Activated CD8-positive, alpha-beta memory T cell treated with anti-CD3 and anti-CD28 coated beads for 48 hours (primary cell): ENCODE data around the gene LOXHD1.

Experiments
- DNase-seq, 3 experiments: peaks; one replicate each; pipeline ENCODE4 v3.0.0-alpha.2; 2020; ENCODE audit warnings: low read depth in 2 of 3, low spot score in 2 of 3

LOXHD1 gene, protein sequence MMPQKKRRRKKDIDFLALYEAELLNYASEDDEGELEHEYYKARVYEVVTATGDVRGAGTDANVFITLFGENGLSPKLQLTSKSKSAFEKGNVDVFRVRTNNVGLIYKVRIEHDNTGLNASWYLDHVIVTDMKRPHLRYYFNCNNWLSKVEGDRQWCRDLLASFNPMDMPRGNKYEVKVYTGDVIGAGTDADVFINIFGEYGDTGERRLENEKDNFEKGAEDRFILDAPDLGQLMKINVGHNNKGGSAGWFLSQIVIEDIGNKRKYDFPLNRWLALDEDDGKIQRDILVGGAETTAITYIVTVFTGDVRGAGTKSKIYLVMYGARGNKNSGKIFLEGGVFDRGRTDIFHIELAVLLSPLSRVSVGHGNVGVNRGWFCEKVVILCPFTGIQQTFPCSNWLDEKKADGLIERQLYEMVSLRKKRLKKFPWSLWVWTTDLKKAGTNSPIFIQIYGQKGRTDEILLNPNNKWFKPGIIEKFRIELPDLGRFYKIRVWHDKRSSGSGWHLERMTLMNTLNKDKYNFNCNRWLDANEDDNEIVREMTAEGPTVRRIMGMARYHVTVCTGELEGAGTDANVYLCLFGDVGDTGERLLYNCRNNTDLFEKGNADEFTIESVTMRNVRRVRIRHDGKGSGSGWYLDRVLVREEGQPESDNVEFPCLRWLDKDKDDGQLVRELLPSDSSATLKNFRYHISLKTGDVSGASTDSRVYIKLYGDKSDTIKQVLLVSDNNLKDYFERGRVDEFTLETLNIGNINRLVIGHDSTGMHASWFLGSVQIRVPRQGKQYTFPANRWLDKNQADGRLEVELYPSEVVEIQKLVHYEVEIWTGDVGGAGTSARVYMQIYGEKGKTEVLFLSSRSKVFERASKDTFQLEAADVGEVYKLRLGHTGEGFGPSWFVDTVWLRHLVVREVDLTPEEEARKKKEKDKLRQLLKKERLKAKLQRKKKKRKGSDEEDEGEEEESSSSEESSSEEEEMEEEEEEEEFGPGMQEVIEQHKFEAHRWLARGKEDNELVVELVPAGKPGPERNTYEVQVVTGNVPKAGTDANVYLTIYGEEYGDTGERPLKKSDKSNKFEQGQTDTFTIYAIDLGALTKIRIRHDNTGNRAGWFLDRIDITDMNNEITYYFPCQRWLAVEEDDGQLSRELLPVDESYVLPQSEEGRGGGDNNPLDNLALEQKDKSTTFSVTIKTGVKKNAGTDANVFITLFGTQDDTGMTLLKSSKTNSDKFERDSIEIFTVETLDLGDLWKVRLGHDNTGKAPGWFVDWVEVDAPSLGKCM (N-terminal part only)

DNA sequence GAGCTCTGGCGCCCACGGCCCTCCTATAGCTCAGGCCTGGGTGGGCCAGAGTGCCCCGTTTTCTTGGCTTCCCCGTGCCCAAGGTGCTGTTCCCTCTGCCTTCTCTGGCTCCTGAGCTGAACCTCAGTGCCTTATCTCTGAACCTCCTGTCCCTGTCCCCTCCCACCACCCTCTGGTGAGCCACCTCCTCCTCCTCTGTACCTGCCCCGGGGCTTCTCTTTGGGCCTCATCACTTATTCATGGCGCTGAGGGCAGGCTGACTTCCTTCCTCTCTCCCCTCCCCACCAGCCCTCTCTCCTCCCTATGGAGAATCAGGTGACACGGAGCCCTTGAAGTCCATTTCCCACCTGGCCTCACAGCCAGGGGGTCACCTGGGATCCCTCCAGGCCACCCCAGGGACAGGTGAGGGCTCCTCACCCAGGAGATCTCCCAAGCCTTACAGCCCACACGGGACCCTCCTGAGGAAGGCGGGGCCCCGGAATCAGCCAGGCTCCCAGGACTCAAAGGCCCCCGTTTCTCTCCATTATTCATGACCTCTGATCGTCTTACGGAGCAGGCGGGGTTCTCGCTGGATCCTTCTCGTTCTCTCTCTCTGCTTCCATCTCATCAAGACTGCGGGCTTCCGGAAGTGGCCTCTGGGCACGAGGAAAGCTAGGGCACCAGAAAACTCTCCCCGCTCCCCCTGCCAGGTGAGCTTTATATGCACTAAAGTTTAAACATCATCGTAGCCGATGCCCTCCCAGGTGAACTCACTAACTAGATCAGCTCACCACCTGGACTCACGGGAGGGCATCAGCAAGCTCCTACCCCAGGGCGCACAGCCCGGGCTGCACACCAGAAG lies at the start of gene LOXHD1:
Gene LOXHD1, minus strand, starts transcription at position 106 of the 841 bp plus-strand sequence. CDS start 187 bp downstream, outside the sequence.
- no peak for DNase-seq

GRCh38 chr18:46705521-46705920 lies 48.5 kb upstream of the LOXHD1 start:
- DNase-seq: no peak

DNA sequence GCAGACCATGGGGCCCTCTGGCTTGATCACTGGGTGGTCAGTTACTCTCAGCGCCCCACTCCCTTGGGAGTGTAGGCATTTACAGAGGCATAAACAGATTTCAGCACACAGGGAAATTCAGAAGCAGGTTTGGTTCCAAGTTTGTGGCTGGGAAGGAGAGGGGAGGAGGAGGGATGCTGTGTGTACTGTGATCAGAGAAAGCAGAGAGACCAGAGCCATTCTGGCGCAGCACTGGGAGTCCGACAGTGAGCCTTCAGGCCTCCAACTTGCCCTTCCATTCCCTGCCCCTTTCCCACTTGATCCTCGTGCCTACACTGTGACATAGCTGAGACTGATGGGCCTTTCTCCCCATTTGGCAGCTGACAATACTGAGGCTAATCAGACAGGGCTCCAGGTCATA lies 47.8 kb upstream of the LOXHD1 start:
- no peak for DNase-seq

DNA sequence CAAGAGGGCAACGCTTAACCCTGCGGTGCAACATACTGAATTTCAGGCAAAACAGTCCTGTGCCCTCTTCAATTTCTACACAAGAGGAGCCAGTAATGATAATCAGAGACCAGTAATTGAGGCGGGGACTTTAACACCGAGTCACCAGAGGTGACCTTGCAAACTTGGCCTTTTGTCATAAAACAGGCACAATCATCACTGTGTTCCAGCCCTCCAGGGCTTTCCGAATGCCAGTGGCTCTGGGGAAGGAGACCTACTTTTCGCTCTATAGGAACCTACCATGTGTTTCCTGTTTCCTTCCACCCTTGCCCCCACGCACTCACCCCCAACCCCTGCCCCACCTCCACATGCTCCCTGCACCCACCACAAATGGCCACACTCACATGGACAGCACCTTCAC lies 47.2 kb upstream of the LOXHD1 start:
- no peak for DNase-seq

- DNase-seq: no peak
Observed at GRCh38 chr18:46702471-46702870, 45.5 kb upstream of the LOXHD1 start.

- no peak for DNase-seq
Observed at GRCh38 chr18:46700066-46700824, 43.2 kb upstream of the LOXHD1 start.

GRCh38 chr18:46696702-46697101 lies 39.7 kb upstream of the LOXHD1 start:
- DNase-seq: no peak

DNA sequence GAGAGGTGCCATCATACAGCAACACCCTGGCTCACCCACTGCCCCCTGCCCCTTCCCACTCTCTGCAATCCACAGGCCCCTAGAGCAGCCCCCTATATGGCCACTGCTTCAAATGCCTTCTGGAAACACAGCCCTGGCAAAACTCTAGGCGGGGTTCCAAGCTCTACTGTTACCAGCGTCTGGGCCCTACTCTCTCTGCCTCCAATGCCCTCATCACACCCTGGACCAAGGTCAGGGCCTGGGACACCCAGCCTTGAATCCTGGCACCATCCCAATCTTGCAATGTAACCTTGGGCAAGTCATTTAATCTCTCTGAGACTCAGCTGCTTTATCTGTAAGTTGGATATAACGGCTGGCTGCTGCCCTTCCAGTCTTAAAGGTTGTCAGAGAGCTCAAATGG lies 39.2 kb upstream of the LOXHD1 start:
- DNase-seq: no peak

GRCh38 chr18:46693996-46694395 lies 37.0 kb upstream of the LOXHD1 start:
- DNase-seq: no peak

GRCh38 chr18:46688853-46689525 lies 32.0 kb upstream of the LOXHD1 start:
- DNase-seq: no peak

GRCh38 chr18:46686186-46686585 lies 29.2 kb upstream of the LOXHD1 start:
- no peak for DNase-seq

GRCh38 chr18:46683252-46683651 lies 26.2 kb upstream of the LOXHD1 start:
- no peak for DNase-seq

DNA sequence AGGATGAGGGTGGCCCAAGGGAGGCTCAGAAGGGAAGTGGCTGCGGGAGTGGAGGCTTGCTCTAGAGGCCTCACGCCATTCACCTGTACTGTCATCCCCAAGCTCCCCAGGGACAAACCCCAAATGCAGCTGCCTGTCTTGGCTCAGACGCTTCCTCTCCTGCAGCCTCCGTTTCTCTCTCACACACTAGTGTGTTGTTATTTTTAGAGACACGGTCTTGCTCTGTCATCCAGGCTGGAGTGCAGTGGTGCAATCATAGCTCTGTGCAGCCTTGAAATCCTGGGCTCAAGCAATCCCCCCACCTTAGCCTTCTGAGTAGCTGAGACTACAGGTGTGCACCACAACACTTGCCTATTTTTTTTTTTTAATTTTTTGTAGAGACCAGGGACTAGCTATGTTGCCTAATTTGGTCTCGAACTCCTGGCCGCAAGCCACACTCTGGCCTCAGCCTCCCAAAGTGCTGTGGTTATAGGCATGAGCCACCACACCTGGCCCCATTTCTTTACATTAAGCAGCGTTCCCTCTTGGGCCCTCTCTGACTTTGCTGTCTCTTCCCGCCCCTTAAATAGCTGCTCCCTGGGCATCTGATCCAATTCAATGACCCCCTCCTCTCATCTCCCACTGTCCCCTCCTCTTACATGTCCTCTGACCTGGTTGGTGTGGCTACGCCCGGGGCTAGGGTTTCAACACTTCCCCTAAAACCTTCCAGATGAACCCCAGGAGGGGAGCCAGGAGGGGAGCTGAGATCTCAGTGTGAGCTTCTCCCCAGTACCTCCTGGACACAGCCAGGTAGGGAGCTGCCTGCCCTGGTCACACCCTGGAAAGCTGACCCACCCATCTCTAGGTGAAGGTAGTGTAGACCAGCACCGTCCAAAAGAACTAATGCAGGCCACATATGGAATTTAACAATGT lies 24.0 kb upstream of the LOXHD1 start:
- no peak for DNase-seq

- DNase-seq: no peak
Observed at GRCh38 chr18:46679846-46680598, 23.0 kb upstream of the LOXHD1 start.

- no peak for DNase-seq
Observed at GRCh38 chr18:46678785-46679399, 21.9 kb upstream of the LOXHD1 start.

- no peak for DNase-seq
Observed at GRCh38 chr18:46678041-46678440, 21.0 kb upstream of the LOXHD1 start.

DNA sequence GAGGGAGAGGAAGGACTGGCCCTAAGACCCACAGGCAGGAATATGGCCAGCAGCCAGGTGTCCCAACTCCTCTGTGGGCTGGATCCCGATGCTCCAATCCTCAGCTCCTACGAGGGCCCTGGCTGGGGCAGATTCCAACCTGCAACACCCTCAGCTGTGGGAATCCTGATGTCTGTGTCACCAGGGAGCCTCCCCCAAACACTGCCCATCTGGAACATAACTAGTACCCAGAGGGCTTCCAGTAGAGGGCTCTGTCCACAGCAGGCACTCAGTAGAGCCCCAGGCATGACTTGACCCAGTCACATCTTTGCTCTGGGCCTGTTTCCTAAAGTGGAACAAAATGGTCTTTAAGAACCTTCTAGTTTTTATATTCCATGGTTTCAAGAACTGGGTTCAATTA lies 20.6 kb upstream of the LOXHD1 start:
- no peak for DNase-seq
